Erythroblast (primary cell): ENCODE measurements around the gene MYO1B.

Experiments
- DNase-seq, 2 experiments: peaks; one replicate each; lab custom pipeline; 2025; lab: John Stamatoyannopoulos, UW
- GATA1 ChIP-seq: IDR thresholded peaks from 2 replicates; pipeline ENCODE4 v1.6.1; 2011; ENCODE audit warnings: low read depth, mild to moderate bottlenecking, control low read depth, low read length, moderate library complexity
- POLR2A ChIP-seq: IDR thresholded peaks from 2 replicates; pipeline ENCODE4 v1.6.1; 2011; ENCODE audit warnings: mild to moderate bottlenecking, low read length

The MYO1B gene

DNA sequence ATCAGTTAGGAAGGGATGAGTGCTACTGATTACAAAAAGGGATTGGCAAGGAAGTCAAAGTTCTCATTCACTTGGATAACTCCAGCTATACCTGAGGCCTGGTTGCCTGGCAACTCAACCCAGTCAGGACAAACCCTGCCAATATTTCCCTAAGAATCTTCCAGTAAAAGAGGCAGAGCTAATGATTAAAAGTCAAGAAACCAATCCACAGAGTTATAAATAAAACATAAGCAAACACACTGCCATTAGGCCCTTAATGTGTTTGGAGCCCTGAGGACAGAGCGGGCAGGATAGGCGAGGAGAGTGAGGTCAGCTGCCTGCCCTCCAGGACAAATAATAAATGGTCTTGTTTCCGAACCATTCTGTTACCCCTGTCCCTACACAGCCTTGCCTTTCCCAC lies 217.2 kb downstream of the MYO1B start:
- DNase-seq, result no peak

DNA sequence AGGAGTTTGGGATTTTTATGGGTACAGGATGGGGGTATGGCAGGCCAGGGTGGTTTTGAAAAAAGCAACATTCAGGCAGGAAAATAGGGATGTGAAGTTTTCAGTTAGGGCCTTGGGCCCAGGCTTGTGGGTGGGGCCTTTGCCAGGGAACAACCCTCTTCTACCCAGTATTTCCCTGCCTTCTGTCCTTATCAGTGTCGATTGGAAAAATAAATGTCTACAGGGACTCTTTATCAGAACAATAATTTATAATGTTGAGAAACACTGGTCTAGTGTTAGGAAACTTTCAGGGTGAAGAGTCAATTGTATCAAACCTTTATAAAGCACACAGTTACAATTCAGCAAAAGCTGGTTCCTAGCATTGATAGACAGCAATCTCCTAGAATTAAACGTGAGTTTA lies 218.6 kb downstream of the MYO1B start:
- TF ChIP-seq GATA1 (no peak), POLR2A (no peak)
- DNase-seq, result no peak

More for the DNA sequence above, 217.2 kb downstream of the MYO1B start:
- TF ChIP-seq GATA1 (no peak), POLR2A (no peak)

DNA sequence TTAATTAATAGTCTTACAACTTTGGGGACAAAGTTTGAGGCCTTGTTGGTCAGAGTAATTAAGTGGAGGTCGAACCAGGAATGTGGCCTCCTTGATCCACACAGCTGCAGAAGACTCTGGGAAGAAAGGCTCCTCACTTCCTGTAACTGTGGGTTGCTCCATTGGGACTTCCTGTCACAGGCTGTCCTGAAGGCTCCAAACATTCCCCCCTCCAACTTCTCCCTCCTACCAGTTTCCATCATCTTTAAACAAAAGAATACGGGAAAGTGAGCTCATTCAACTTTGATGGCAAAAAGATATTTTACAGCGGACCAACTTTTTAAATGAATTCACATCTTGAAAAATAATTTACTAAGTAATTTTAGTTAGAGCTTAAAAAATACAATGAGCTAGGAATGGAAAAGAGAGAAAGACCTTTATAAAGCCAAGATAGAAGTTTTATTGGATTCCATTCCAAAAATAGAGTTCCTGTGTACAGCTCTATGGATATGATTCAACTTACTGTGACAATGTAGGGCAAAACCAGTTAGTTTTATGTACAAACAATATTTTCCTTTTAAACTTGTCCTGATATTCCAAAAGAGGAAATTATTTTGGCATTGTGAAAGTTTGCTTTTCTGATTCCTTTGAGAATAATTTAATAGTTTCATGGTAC lies 220.7 kb downstream of the MYO1B start:
- no peak for DNase-seq
- TF ChIP-seq GATA1, result no peak
- no peak for TF ChIP-seq POLR2A

DNA sequence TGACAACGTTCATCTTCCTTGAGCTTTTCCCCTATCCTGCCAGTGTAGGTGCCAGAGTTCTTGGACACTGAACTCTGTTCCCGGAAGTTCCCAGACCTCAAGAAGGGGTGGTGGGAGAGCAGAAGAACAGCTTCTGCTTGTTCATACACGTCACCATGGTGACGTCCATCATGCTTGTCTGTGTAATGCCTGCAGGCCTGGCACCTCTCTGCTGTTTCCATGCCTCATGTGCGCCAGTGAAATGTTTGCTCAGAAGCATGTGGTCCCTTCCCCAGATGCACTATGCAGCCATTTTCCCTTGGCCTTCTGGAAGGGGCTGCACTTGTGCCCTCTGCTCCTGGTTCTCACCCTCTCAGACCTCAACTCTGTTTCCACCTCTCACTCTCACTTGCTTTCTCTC lies 221.9 kb downstream of the MYO1B start:
- no peak for DNase-seq
- no peak for TF ChIP-seq POLR2A
- TF ChIP-seq GATA1, result no peak

DNA sequence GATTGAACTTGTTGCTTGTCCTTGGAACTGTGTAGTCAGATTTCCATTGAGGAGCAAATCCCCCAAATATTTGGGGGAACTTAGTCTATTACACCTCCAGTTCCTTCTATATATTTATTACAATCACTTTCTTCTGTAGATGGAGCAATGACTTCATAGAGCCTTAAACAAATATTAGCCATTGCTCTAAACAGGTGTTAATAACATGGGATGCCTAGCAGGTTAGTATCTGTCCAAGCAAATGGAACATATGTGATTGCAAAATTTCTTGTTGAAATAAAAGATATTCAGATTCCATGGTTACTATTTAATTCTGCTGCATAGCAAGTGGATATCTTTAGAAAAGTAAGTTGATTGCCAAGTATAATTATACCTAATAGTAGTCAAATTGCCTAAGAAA lies 225.1 kb downstream of the MYO1B start:
- TF ChIP-seq POLR2A, result no peak
- no peak for TF ChIP-seq GATA1
- DNase-seq, result no peak

DNA sequence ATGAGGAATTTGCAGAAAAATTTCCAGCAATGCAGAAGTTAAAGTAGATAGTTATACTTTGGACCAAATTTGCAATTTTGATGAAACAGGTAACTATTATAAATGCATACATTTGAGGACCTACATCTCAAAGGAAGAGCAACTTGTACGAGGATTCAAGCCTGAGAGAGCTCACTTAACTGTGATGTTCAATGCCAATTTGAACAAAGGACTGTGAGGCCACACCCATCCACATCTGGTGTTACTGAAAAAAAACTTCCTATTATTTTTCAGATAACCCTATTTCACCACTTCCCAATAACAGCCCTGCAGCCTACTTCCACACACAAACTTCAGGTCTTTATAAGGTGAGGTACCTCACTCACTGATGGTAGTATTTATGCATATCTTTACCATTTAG lies 229.3 kb downstream of the MYO1B start:
- no peak for DNase-seq
- TF ChIP-seq POLR2A, result no peak
- no peak for TF ChIP-seq GATA1
